Brain microvascular endothelial cell (primary cell): ENCODE measurements around the gene FADS6.
"Not testable (repeated sequence)": the region's sequence is repeated elsewhere in the genome, so short reads cannot be mapped to it uniquely, and the experiment has no call there.

ENCODE experiments used
- DNase-seq: peaks from one replicate; pipeline ENCODE4 v3.0.0-alpha.2; 2020
- H3K27ac ChIP-seq: fragments of 250-450 bp; sonication (Bioruptor Pico); 2 replicates; pipeline ENCODE4 v1.5.1; 2020; ENCODE audit warnings: mild to moderate bottlenecking, moderate library complexity
- H3K27me3 ChIP-seq: fragments of 250-450 bp; sonication (Bioruptor Pico); replicated peaks from 2 replicates; pipeline ENCODE4 v1.5.1; 2020; ENCODE audit warnings: mild to moderate bottlenecking
- H3K36me3 ChIP-seq: fragments of 250-450 bp; sonication (Bioruptor Pico); replicated peaks from 2 replicates; pipeline ENCODE4 v1.5.1; 2020; ENCODE audit warnings: mild to moderate bottlenecking
- H3K4me3 ChIP-seq: 2 replicates; pipeline ENCODE4 v1.5.1; 2011; ENCODE audit warnings: low read depth, mild to moderate bottlenecking, control low read depth, low read length, moderate library complexity
- CTCF ChIP-seq: IDR thresholded peaks from 2 replicates; pipeline ENCODE4 v1.5.1; 2011; ENCODE audit warnings: low read depth, mild to moderate bottlenecking, moderate library complexity, low read length, control low read depth, inconsistent platforms; ENCODE audit errors: missing control alignments
- in situ Hi-C: cut with HindIII; loops from 2 replicates; pipeline ENCODE4 v1.10.0; 2017; ENCODE audit warnings: low sequenced_read_pairs, low pct_ligation_motif_present

FADS6 gene

GRCh38 chr17:74907012-74907411 lies 13.6 kb upstream of the FADS6 start:
- Histone ChIP-seq H3K27me3 (no peaks in the 10 kb centered on the region), H3K4me3 (no peak overlapping the region), H3K36me3 (no peaks in the 10 kb centered on the region), H3K27ac (no peak overlapping the region)
- in situ Hi-C loops, result no loop called here
- no peak for DNase-seq
- TF ChIP-seq CTCF, result no peak

- H3K27ac ChIP-seq, H3K4me3 ChIP-seq, H3K36me3 ChIP-seq, DNase-seq, in situ Hi-C loops, H3K27me3 ChIP-seq: not testable (repeated sequence)
Observed at GRCh38 chr17:74906214-74906793, 12.9 kb upstream of the FADS6 start.

GRCh38 chr17:74904687-74905409 lies 11.4 kb upstream of the FADS6 start:
- no peak overlapping the region for H3K27ac ChIP-seq
- H3K4me3 ChIP-seq, result no peak overlapping the region
- no peaks in the 10 kb centered on the region for H3K27me3 ChIP-seq
- in situ Hi-C loops, result no loop called here
- no peak for TF ChIP-seq CTCF
- H3K36me3 ChIP-seq, result no peaks in the 10 kb centered on the region
- no peak for DNase-seq

- in situ Hi-C loops, result no loop called here
- Histone ChIP-seq H3K36me3 (no peaks in the 10 kb centered on the region), H3K27ac (no peak overlapping the region), H3K27me3 (no peaks in the 10 kb centered on the region), H3K4me3 (no peak overlapping the region)
- TF ChIP-seq CTCF, result no peak
- no peak for DNase-seq
Observed at GRCh38 chr17:74903671-74904070, 10.2 kb upstream of the FADS6 start.

- in situ Hi-C loops, result no loop called here
- Histone ChIP-seq H3K27me3 (no peaks in the 10 kb centered on the region), H3K27ac (no peak overlapping the region), H3K36me3 (no peaks in the 10 kb centered on the region), H3K4me3 (no peak overlapping the region)
- no peak for TF ChIP-seq CTCF
- DNase-seq, result no peak
Observed at GRCh38 chr17:74903034-74903433, 9.6 kb upstream of the FADS6 start.

GRCh38 chr17:74901353-74902135 lies 8.1 kb upstream of the FADS6 start:
- no peak for DNase-seq
- peaks cover 1% of the 10 kb centered on the region for H3K27me3 ChIP-seq
- no peak for TF ChIP-seq CTCF
- H3K36me3 ChIP-seq, result no peaks in the 10 kb centered on the region
- H3K27ac ChIP-seq, result no peak overlapping the region
- in situ Hi-C loops, result no loop called here
- no peak overlapping the region for H3K4me3 ChIP-seq
